Naive thymus-derived CD4-positive, alpha-beta T cell (primary cell): ENCODE measurements around the gene METTL14. TPM values are rescaled to one million over a fixed set of nuclear protein-coding genes. Genes with fewer than 3 reads are reported as not detected.

Source experiments
- ATAC-seq: fragments of 150-1000 bp; cut with Tn5 transposase; 2 replicates; pipeline ENCODE4 v1.10.0; 2021; ENCODE audit warnings: mild to moderate bottlenecking, moderate library complexity
- CTCF ChIA-PET: fragments of 350-600 bp; sonication (Branson Sonifier 250); formaldehyde crosslinking; loops from one replicate; lab custom pipeline; 2021; ENCODE audit warnings: antibody characterized with exemption; lab: Charles Lee
- POLR2A ChIA-PET: fragments of 350-600 bp; sonication (Branson Sonifier 250); formaldehyde crosslinking; loops from one replicate; lab custom pipeline; 2021; ENCODE audit warnings: antibody characterized with exemption, inconsistent platforms; lab: Charles Lee
- DNase-seq, 9 donors: peaks; one replicate each; pipeline versions ENCODE4 v3.0.0 to v3.0.0-alpha.2; 2020 to 2022; ENCODE audit warnings: mixed read lengths in 1 of 9
- H3K27ac ChIP-seq: one replicate; pipeline ENCODE4 v1.7.0; 2013; ENCODE audit warnings: mild to moderate bottlenecking, low read depth, low read length, moderate library complexity
- H3K27me3 ChIP-seq, 2 donors: one replicate each; pipeline ENCODE4 v1.7.0; 2013; ENCODE audit warnings: low read length in 2 of 2, mild to moderate bottlenecking in 2 of 2, moderate library complexity in 2 of 2; ENCODE audit not compliant: control insufficient read depth in 2 of 2, insufficient read depth in 2 of 2
- H3K36me3 ChIP-seq, 3 experiments: 1 replicate in 2 of 3; 2 replicates in 1 of 3; pipeline ENCODE4 v1.7.0; 2013; ENCODE audit warnings: low read length in 3 of 3, mild to moderate bottlenecking in 3 of 3, moderate library complexity in 1 of 3; ENCODE audit not compliant: insufficient read depth in 3 of 3, control insufficient read depth in 2 of 3
- H3K4me1 ChIP-seq, 2 donors: one replicate each; pipeline ENCODE4 v1.7.0; 2013; ENCODE audit warnings: low read length in 2 of 2, mild to moderate bottlenecking in 2 of 2, moderate library complexity in 1 of 2; ENCODE audit not compliant: control insufficient read depth in 2 of 2, insufficient read depth in 2 of 2
- H3K4me3 ChIP-seq: 2 replicates; pipeline ENCODE4 v1.7.0; 2013; ENCODE audit warnings: mild to moderate bottlenecking, low read length
- H3K9me3 ChIP-seq, 3 experiments: 1 replicate in 2 of 3; 2 replicates in 1 of 3; pipeline ENCODE4 v1.7.0; 2013; ENCODE audit warnings: low read length in 3 of 3; ENCODE audit not compliant: control insufficient read depth in 2 of 3
- H3K27ac Mint-ChIP-seq, 9 donors: one replicate each; pipeline ENCODE4 v1.8.0; 2020 to 2022; ENCODE audit warnings: mixed read lengths in 9 of 9, mild to moderate bottlenecking in 8 of 9, moderate library complexity in 5 of 9, inconsistent platforms in 2 of 9
- H3K27me3 Mint-ChIP-seq, 5 donors: one replicate each; pipeline ENCODE4 v1.8.0; 2021 to 2022; ENCODE audit warnings: mixed read lengths in 5 of 5, mild to moderate bottlenecking in 1 of 5
- H3K36me3 Mint-ChIP-seq, 5 donors: one replicate each; pipeline ENCODE4 v1.8.0; 2020 to 2022; ENCODE audit warnings: mixed read lengths in 5 of 5, mild to moderate bottlenecking in 3 of 5, inconsistent platforms in 1 of 5
- H3K4me1 Mint-ChIP-seq, 7 donors: one replicate each; pipeline ENCODE4 v1.8.0; 2020 to 2022; ENCODE audit warnings: mixed read lengths in 7 of 7, mild to moderate bottlenecking in 3 of 7, inconsistent platforms in 1 of 7
- H3K4me3 Mint-ChIP-seq, 10 donors: one replicate each; pipeline ENCODE4 v1.8.0; 2020 to 2022; ENCODE audit warnings: mild to moderate bottlenecking in 10 of 10, mixed read lengths in 10 of 10, moderate library complexity in 6 of 10, inconsistent platforms in 2 of 10
- H3K9me3 Mint-ChIP-seq, 11 donors: one replicate each; pipeline ENCODE4 v1.8.0; 2020 to 2022; ENCODE audit warnings: mixed read lengths in 11 of 11, mild to moderate bottlenecking in 4 of 11, inconsistent platforms in 1 of 11, moderate library complexity in 1 of 11
- intact Hi-C, 2 donors: fragments of 100-400 bp; cut with micrococcal nuclease; formaldehyde crosslinking; loops; one replicate each; pipeline ENCODE4 v1.15.1; 2023
- polyA plus RNA-seq, 2 donors: library from polyadenylated mRNA; unstranded; fragments of 300-500 nt; fragmentation: Illumina TruSeq; gene quantifications; one replicate each; pipeline ENCODE4 v1.2.3, GENCODE V29; 2021
- total RNA-seq, 6 experiments: library from RNA in 5 of 6; stranded (reverse) in 5 of 6; gene quantifications; 1 replicate in 5 of 6; 2 replicates in 1 of 6; pipeline ENCODE4 v1.2.3 and lab custom pipeline; 2021 to 2026

The METTL14 gene
- total and polyA plus RNA-seq, 7 experiments from 2014 or later = 32.7 to 64.8 (median 48.3) TPM

DNA sequence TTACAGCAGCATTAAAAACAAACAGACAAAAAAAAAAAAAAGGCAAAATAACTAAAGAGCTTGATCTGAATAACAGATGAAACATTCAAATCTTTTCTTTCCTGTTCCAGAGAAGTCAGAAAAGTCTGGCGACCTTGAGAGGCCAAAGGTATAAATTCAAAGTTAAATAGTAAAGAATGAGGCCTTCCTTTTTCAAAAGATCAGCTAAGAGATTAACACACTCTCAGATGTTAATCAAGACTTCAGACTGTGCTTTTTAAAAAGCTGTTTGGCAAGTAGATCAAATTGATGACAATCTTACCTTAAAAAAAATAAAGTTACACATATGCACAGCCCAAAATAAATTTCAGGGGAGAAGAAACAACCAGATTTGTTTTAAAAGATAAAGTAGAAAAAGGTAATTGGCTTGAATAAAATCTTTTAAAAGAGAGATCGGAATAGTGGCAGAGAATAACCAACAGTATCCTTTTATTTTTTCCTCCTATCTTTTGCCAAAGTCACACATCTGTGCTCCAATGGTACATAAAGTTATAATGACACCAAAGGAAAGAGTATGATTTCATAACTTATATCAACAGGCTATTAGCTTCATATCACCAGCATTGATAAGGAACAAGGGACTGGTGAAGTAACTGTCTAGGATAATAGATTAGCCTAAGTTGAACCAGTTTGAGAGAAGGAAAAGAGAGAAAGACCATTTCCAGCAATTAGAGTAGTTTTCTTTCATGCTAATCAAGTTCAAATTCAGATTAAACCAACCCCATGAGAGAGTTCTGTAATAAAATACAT lies 70.4 kb downstream of the METTL14 start:
- Mint-ChIP-seq H3K27me3 (no peaks in the 10 kb centered on the region), H3K27ac (peak overlapping the region in 1 of 9 donors; percentile 5)

GRCh38 chr4:118756429-118756828 lies 71.2 kb downstream of the METTL14 start:
- Mint-ChIP-seq H3K9me3 (no peaks in the 10 kb centered on the region), H3K4me1 (peaks cover 0 to 3% (median 0%) of the 10 kb centered on the region in 7 donors), H3K36me3 (peaks cover 11 to 35% (median 32%) of the 10 kb centered on the region in 5 donors), H3K27me3 (no peaks in the 10 kb centered on the region), H3K27ac (no peak overlapping the region), H3K4me3 (no peak overlapping the region)
- Histone ChIP-seq H3K27me3 (no peaks in the 10 kb centered on the region), H3K36me3 (peaks cover 0 to 17% (median 13%) of the 10 kb centered on the region in 3 experiments), H3K27ac (no peak overlapping the region), H3K9me3 (no peaks in the 10 kb centered on the region), H3K4me3 (no peak overlapping the region), H3K4me1 (no peaks in the 10 kb centered on the region)
- POLR2A ChIA-PET = interaction anchor here (0.7 kb wide), 1 partner anchor 17 kb away, joined by 3 read pairs; no protein-coding TSS in a partner anchor
- CTCF ChIA-PET = no interaction called here
- intact Hi-C loops = no loop called here
- no peak for ATAC-seq
- no peak for DNase-seq

More for the DNA sequence above, 70.4 kb downstream of the METTL14 start:
- ChIA-PET CTCF (no interaction called here), POLR2A (no interaction called here)
- DNase-seq (no peak), ATAC-seq (no peak)
- intact Hi-C loops = no loop called here
- Histone ChIP-seq H3K36me3 (peaks cover 0 to 17% (median 15%) of the 10 kb centered on the region in 3 experiments), H3K4me3 (no peak overlapping the region), H3K4me1 (no peaks in the 10 kb centered on the region), H3K9me3 (no peaks in the 10 kb centered on the region), H3K27me3 (no peaks in the 10 kb centered on the region), H3K27ac (no peak overlapping the region)
- no peak overlapping the region for H3K4me3 Mint-ChIP-seq
- peaks cover 0 to 1% (median 0%) of the 10 kb centered on the region in 7 donors for H3K4me1 Mint-ChIP-seq
- H3K9me3 Mint-ChIP-seq = no peaks in the 10 kb centered on the region
- peaks cover 11 to 37% (median 31%) of the 10 kb centered on the region in 5 donors for H3K36me3 Mint-ChIP-seq

DNA sequence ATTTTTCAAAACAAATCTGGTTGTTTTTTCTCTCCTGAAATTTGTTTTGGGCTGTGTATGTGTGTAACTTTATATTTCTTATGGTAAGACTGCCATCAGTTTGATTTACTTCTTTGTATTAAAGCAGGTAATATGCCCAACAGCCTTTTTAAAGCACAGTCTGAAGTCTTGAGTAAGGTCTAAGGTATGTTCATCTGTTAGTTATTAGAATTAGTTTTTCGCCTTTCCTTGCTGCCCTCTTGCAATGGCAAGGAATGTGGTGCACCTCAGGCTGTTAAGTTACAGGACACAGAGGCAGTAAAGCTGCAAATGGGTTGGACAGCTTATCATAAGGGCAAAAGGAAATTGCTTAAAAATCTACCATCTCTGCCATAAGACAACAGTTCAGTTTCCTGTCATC lies 71.8 kb downstream of the METTL14 start:
- DNase-seq = no peak
- H3K27me3 ChIP-seq = no peaks in the 10 kb centered on the region
- H3K36me3 ChIP-seq = peaks cover 0 to 15% (median 7%) of the 10 kb centered on the region in 3 experiments
- Mint-ChIP-seq H3K27me3 (no peaks in the 10 kb centered on the region), H3K36me3 (peaks cover 7 to 34% (median 27%) of the 10 kb centered on the region in 5 donors), H3K27ac (no peak overlapping the region), H3K4me3 (no peak overlapping the region), H3K4me1 (peaks cover 0 to 3% (median 0%) of the 10 kb centered on the region in 7 donors), H3K9me3 (no peaks in the 10 kb centered on the region)
- no peaks in the 10 kb centered on the region for H3K9me3 ChIP-seq
- ChIA-PET POLR2A (interaction anchor here (0.7 kb wide), 1 partner anchor 18 kb away, joined by 3 read pairs; no protein-coding TSS in a partner anchor), CTCF (no interaction called here)
- no peak overlapping the region for H3K4me3 ChIP-seq
- H3K4me1 ChIP-seq = no peaks in the 10 kb centered on the region
- intact Hi-C loops = no loop called here
- no peak overlapping the region for H3K27ac ChIP-seq
- ATAC-seq = no peak

- Histone ChIP-seq H3K27ac (no peak overlapping the region), H3K36me3 (peaks cover 0 to 13% (median 0%) of the 10 kb centered on the region in 3 experiments), H3K27me3 (no peaks in the 10 kb centered on the region), H3K4me1 (no peaks in the 10 kb centered on the region), H3K9me3 (no peaks in the 10 kb centered on the region), H3K4me3 (no peak overlapping the region)
- DNase-seq (no peak), ATAC-seq (no peak)
- ChIA-PET POLR2A (no interaction called here), CTCF (no interaction called here)
- Mint-ChIP-seq H3K27ac (no peak overlapping the region), H3K36me3 (peaks cover 7 to 34% (median 23%) of the 10 kb centered on the region in 5 donors), H3K4me1 (peaks cover 0 to 3% (median 0%) of the 10 kb centered on the region in 7 donors), H3K4me3 (no peak overlapping the region), H3K27me3 (no peaks in the 10 kb centered on the region), H3K9me3 (no peaks in the 10 kb centered on the region)
- intact Hi-C loops = no loop called here
Measured at GRCh38 chr4:118757761-118758251, 72.6 kb downstream of the METTL14 start.

DNA sequence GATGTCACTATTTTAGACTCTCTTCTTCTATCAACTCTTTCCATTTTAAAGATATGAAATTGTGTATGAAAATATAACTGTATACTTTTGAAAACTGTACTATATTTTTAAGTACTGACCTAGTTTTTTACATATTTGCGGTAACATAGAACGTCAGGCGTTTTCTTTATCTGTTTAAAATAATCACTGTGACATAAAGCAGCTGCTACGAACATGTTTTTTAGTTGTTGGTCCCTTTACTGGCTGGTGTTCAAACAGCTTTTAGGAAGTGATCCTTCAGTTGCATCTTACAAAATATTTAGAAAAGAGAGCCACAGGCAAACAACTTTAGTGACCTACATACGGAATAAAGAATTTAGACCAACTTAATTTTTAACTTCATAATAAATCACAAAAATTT lies 73.1 kb downstream of the METTL14 start:
- ChIA-PET POLR2A (no interaction called here), CTCF (no interaction called here)
- Histone ChIP-seq H3K27me3 (no peaks in the 10 kb centered on the region), H3K36me3 (peaks cover 0 to 13% (median 0%) of the 10 kb centered on the region in 3 experiments), H3K4me3 (no peak overlapping the region), H3K27ac (no peak overlapping the region), H3K4me1 (no peaks in the 10 kb centered on the region), H3K9me3 (no peaks in the 10 kb centered on the region)
- Mint-ChIP-seq H3K36me3 (peaks cover 9 to 34% (median 21%) of the 10 kb centered on the region in 5 donors), H3K4me1 (peaks cover 0 to 3% (median 0%) of the 10 kb centered on the region in 7 donors), H3K4me3 (no peak overlapping the region), H3K27ac (no peak overlapping the region), H3K27me3 (no peaks in the 10 kb centered on the region), H3K9me3 (no peaks in the 10 kb centered on the region)
- ATAC-seq = no peak
- DNase-seq = no peak
- intact Hi-C loops = no loop called here

- H3K4me3 ChIP-seq = no peak overlapping the region
- H3K4me1 ChIP-seq = no peaks in the 10 kb centered on the region
- no peak overlapping the region for H3K27ac ChIP-seq
- H3K27me3 Mint-ChIP-seq = no peaks in the 10 kb centered on the region
- no peaks in the 10 kb centered on the region for H3K9me3 Mint-ChIP-seq
- no peaks in the 10 kb centered on the region for H3K27me3 ChIP-seq
- ATAC-seq (no peak), DNase-seq (no peak)
- intact Hi-C loops = no loop called here
- ChIA-PET POLR2A (no interaction called here), CTCF (no interaction called here)
- peaks cover 0 to 3% (median 0%) of the 10 kb centered on the region in 7 donors for H3K4me1 Mint-ChIP-seq
- H3K36me3 ChIP-seq = peaks cover 0 to 16% (median 4%) of the 10 kb centered on the region in 3 experiments
- H3K9me3 ChIP-seq = no peaks in the 10 kb centered on the region
- H3K27ac Mint-ChIP-seq = no peak overlapping the region
- peaks cover 16 to 43% (median 32%) of the 10 kb centered on the region in 5 donors for H3K36me3 Mint-ChIP-seq
- H3K4me3 Mint-ChIP-seq = no peak overlapping the region
Measured at GRCh38 chr4:118759481-118759880, 74.3 kb downstream of the METTL14 start.
